Hematopoietic multipotent progenitor cell treated with erythropoietin and hydrocortisone succinate and interleukin-3 and kit ligand, for 4 days (in vitro differentiated cells): ENCODE data around the gene LRRC63.
A peak's percentile ranks its signal among the peaks of the same experiment; 100 is the strongest.
"Not testable (repeated sequence)": the region's sequence is repeated elsewhere in the genome, so short reads cannot be mapped to it uniquely, and the experiment has no call there.

Experiments used
- DNase-seq: peaks from one replicate; pipeline ENCODE4 v3.0.0-alpha.2; 2015

LRRC63 gene

DNA sequence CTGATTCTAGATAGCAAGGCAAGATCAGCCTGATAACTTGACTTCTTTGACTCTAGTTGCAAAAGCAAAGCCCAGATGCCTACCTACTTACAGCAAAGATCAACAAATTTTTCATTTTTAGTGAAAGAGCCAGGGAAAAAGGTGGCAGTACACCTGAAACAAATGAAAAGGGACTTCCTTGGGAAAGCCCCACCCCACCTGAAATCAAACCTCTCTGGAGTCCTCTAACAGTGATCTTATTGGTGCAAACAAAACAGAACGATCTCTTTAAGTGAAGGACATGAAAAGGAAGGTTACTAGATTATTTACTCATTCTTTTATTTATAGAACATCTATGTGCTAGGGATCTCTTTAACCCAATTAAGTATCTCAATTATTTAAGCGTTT is 29.2 kb upstream of the LRRC63 start:
- DNase-seq = no peak

DNA sequence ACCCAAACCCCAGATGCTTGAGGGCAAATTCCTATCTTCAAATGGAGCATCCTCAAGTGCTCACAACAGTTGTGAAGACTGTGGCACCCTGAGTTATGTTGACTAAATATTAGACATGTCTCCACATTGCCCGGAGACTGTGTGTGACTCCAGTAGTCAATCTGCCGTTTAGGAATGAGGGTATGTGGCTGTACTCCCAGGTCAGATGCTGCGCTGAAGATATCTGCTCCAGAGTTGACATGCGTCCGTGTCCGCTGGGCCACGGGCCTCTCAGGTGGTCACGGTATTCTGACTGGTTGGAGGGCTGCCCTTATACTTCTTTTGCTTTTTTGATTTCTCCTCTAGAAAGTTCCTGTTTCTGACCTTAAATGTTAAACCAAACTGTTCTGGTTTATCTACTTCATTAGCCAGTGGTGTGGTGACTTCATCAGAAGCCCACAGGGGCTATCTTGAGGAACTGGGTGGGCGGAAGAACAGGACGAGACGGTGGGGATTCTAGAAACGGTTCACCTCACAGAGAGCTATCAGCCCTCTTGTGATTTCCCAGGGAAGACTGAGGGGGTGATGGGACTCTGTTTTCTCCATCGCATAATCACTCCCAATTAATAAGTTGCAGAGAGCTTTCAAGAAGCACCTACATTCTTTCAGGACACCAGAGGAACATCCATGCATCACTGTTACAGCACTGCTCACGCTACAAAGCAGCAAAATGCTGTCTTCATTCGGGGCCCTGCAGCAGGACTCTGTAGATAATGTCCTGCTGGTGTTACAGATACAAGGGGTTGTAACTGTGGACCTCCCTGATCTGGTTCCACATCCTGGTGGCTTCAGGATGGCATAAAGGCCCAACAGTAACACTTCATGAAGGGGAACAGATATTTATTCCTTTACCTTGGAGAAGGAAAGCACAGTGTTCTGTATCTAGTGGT is 28.4 kb upstream of the LRRC63 start:
- peak; percentile 81 for DNase-seq

DNA sequence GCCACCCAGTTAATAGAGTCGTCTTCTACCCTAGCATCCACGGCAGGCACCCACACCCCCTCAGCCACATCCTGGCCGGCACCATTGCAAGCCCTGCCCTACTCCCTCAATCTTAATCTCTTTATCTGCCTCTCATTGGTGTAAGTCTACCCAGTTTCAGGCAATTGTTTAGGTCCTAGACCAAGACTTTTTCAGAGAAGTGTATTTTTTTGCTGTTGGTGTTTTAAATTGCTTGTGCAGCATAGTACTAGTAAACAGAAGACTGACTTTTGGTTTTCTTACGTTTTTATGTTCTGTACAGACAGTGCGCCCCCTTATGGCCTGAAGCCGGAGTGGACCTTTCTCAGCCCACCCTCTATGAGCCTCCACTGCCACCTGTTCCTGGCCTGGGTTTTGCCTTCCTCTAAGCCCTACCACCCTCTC is 27.4 kb upstream of the LRRC63 start:
- DNase-seq = peak; percentile 89

DNA sequence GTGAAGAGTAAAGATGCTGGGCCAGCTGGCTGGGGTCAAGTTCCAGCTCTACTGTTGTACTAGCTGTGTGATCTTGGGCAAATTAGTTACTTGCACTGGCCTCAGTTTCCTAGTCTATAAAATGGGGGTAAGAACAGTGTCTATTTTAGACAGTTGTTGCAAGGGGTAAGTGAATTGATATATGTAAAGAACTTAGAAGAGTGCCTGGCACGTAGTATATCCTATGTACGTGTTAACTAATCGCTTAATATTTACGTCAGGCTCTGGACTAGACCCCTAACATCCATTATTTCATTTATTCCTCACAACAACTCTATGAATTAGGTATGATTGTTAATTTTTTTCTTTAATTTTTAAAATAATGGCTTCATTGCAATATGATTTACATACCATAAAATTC is 26.1 kb upstream of the LRRC63 start:
- no peak for DNase-seq

- DNase-seq = no peak
Measured at GRCh38 chr13:46192412-46192811, 19.3 kb upstream of the LRRC63 start.

DNA sequence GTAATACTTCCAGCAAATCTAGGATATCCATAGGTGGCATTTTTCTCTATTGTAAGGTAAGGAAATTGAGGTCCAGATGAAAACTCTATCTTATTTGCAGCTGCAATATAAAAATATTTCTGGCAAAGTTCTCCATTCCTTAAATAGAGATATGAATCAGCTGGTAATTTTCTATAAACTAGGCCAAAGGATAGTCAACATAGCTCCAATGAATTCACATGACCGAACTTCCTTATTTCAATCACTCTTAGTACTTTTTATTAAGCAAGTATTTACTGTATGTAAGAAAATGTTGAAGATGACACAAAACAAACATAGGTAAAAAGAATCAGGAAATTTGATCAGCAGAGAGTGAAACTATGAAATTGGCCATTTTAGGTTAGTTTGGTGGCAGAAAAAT is 16.7 kb upstream of the LRRC63 start:
- DNase-seq = no peak

DNA sequence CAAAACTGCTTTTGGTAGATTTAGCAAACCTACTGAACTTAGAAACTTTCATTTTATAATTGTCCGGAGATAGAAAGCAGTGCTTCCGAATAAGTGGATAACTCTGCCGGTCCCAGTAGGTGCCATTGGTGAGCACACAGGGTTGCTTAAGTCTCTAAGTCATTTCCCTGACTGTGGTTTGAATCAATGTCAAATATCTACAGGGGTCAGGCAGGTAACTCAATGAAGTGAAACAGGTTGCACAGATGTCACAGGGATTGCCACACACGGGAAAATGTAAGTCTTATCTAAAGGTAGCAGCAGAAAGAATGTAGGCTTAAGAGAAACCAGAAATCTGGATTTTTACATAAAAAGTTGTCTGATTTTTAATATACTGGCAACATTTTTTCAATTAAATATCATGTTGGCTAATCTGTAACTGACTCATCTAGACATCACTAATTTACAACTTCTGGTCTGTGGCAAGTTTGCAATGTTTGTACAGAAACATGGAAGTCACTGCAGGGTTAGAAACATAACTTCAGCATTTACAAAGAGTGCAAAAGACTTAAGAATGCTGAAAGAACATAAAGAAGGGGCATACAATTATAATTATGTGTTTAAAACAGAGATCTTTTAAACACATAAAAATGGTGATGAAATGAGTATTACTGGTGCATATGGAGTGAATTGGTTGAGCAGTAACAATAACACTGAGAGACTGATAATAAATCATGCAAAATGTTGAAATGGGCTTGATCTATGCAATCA is 14.3 kb upstream of the LRRC63 start:
- no peak for DNase-seq

DNA sequence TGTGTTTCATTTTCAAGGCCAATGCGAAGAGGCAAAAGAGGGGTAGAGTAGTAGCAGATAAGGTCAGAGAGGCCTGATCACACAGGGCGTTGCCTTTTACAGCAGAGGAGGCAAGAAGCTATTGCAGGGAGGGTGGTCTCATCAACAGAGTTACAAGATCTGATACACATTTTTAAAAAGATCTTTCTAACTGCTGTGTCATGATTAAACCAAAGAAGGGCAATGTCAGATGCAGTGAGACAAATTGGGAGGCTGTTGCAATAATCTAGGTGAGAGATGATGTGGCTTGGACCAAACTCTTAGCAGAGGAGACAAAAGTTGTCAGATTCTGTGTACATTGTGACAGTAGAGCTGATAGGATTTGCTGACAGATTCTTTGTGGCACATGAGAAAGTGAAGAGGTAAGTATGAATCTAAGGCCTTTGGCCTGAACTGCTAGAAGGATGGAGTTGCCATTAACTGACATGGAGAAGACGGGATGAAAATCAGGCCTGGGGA is 13.0 kb upstream of the LRRC63 start:
- peak; percentile 46 for DNase-seq

GRCh38 chr13:46202188-46202795 is 9.4 kb upstream of the LRRC63 start:
- peak; percentile 45 for DNase-seq

DNA sequence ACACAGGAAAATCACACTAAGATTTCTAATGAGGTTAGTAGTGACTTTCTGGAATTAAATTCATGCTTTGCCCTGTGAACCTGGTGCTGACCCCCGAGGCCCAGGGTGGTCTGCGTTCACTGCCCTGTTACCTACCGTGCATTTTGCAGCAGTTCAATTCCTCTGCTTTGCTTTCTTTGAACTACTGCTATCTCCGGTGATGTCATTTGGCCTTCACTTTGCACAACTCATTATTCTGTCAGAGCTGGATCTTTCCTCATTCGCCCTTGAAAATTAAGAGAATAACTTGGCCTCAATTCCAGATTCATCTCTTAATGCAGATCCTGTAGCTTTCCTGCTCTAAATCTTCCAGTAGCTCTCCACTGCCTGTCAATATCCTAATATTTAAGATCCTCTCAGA is 8.8 kb upstream of the LRRC63 start:
- no peak for DNase-seq

GRCh38 chr13:46206143-46206542 is 5.6 kb upstream of the LRRC63 start:
- DNase-seq = no peak

DNA sequence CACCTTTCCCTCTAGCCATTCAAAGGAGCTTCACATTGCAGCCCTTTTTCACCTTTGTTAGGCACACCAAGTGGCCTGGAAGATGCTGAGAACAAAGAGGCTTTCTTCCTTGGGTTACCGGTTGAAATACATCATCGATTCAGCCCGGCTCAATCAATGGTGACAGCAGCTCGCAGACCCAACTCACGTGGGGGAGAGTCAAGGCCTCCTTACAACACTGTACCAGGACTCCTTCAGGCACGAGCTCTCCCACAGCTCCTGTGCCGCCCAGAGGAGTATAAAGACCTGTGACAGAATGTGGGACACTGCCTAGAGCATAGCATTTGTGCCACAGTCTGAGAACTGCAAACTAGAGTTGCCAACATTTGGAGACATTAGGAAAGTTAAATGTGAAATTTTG is 3.9 kb upstream of the LRRC63 start:
- no peak for DNase-seq

DNA sequence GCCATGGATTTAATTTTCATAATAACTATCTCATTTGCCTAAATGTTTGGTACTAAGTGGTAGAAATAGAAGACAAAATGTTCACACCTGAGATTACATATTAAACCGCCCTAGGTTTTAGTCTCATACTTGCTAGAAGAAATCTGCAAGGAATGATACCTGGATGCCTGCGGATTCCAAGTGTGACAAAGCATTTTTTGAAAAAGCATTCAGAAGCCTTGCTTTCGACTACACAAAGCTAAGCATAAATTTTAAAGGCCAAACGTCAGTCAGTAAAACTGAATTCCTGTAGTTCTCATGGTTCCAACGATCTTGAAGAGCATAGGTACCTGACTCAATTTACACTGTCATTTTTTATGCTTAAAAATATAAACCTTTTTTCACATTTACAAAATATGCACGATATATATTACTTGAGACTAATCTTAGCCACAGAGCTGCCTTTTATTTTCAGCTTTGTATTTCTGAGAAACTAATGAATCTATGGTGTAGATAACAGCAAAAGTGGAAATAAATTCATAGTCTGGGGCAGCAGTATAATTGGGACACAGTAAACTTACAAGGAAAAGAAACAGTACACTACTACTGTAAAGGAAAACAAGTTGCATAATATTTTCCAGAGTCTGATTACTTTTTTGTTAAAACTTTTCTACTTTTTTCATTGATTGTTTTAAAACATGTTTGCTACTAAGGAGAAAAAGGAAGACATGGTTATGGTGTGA is 1.2 kb upstream of the LRRC63 start:
- no peak for DNase-seq

GRCh38 chr13:46211116-46211482 is 629 bp upstream of the LRRC63 start:
- peak; percentile 84 for DNase-seq

GRCh38 chr13:46213242-46213641 is 1.5 kb downstream of the LRRC63 start:
- no peak for DNase-seq

GRCh38 chr13:46214741-46215140 is 3.0 kb downstream of the LRRC63 start:
- not testable (repeated sequence) for DNase-seq

DNA sequence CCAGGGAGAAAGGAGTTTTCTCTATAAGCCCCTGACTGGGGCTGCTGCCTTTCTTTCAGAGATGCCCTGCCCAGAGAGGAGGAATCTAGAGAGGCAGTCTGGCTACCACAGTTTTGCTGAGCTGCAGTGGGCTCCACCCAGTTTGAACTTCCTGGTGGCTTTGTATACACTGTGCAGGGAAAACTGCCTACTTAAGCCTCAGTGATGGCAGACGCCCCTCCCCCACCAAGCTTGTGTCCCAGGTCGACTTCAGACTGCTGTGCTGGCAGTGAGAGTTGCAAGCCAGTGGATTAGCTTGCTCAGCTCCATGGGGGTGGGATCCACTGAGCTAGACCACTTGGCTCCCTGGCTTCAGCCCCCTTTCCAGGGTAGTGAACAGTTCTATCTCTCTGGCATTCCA is 8.5 kb downstream of the LRRC63 start:
- DNase-seq = peak; percentile 67

GRCh38 chr13:46229251-46229650 is 17.5 kb downstream of the LRRC63 start:
- no peak for DNase-seq

DNA sequence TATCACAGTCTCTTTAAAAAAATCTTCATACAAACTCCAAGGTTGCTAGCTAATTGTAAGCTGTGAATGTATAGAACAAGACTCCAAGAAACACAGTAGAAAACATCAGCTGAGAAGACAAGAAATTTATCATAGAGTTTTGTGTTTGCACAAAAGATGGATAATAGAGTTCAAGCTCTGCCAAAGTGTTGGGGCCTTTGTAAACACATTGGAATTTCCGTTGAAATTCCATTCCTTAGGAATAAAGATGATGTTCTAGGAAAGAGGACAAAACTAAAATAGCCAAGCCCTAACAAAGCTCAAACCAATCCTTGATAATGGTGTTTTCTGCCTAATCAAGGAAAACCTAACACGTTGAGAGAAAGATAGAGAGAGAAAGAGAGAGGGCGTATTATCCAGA is 20.6 kb downstream of the LRRC63 start:
- DNase-seq = no peak

GRCh38 chr13:46235286-46235685 is 23.6 kb downstream of the LRRC63 start:
- no peak for DNase-seq

GRCh38 chr13:46265292-46265691 is 53.6 kb downstream of the LRRC63 start:
- peak; percentile 24 for DNase-seq

DNA sequence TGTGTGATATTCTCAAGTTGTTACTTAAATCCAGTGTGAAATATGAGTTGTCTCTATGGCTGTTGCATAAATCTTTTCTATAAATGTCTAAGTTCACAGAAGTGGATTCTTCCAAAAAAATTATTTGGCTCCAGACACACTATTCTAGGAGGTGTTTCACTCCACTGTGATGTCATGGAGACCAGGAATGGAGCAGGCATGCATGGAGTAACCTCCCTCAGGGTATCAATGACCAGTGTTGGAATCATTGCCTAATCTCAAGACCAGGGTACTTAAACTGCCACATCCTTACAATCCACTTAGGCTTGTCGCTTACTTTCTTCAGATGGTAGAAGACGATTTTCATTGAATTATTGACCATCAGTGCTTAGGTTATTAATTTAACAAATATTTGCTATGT is 55.4 kb downstream of the LRRC63 start:
- DNase-seq = no peak

- DNase-seq = no peak
Measured at GRCh38 chr13:46270416-46270815, 58.7 kb downstream of the LRRC63 start.
